Sigmoid colon (tissue), 7 donors: ENCODE data around the gene HPX. TPM values are rescaled to one million over a fixed set of nuclear protein-coding genes. Genes with fewer than 3 reads are reported as not detected.

Source experiments
- DNase-seq: peaks from one replicate; pipeline ENCODE4 v3.0.0-alpha.2; 2019
- H3K27ac ChIP-seq, 4 donors: fragments of 200-600 bp; sonication (generic); one replicate each; pipeline ENCODE4 v1.5.1; 2016 to 2019; ENCODE audit warnings: mild to moderate bottlenecking in 1 of 4
- H3K27me3 ChIP-seq, 3 donors: fragments of 200-600 bp; sonication (generic); one replicate each; pipeline ENCODE4 v1.5.1; 2019; ENCODE audit warnings: mild to moderate bottlenecking in 1 of 3
- H3K36me3 ChIP-seq, 4 donors: fragments of 200-600 bp; sonication (generic); one replicate each; pipeline ENCODE4 v1.5.1; 2016 to 2019
- H3K4me1 ChIP-seq, 4 donors: fragments of 200-600 bp; sonication (generic); one replicate each; pipeline ENCODE4 v1.5.1; 2017 to 2019
- H3K4me3 ChIP-seq, 4 donors: fragments of 200-600 bp; sonication (generic); one replicate each; pipeline ENCODE4 v1.5.1; 2017 to 2019; ENCODE audit warnings: mild to moderate bottlenecking in 2 of 4, moderate library complexity in 1 of 4
- H3K9me3 ChIP-seq, 4 donors: fragments of 200-600 bp in 3 of 4; sonication (generic) in 3 of 4; one replicate each; pipeline versions ENCODE4 v1.5.1 to v1.6.1; 2013 to 2019
- CTCF ChIP-seq, 4 experiments: fragments of 450-650 bp in 3 of 4; fragments of 200-600 bp in 1 of 4; IDR thresholded peaks; one replicate each; pipeline ENCODE4 v1.5.1; 2016 to 2019; ENCODE audit warnings: antibody characterized with exemption in 4 of 4, mild to moderate bottlenecking in 3 of 4, moderate library complexity in 2 of 4
- EP300 ChIP-seq, 4 donors: sonication (generic); formaldehyde crosslinking; IDR thresholded peaks; one replicate each; pipeline ENCODE4 v1.6.1; 2017; ENCODE audit warnings: antibody characterized with exemption in 4 of 4
- POLR2A ChIP-seq, 2 donors: fragments of 450-650 bp; IDR thresholded peaks; one replicate each; pipeline ENCODE4 v1.6.1; 2016; ENCODE audit warnings: antibody characterized with exemption in 2 of 2, mild to moderate bottlenecking in 2 of 2, moderate library complexity in 2 of 2
- POLR2AphosphoS5 ChIP-seq, 4 donors: sonication (generic); formaldehyde crosslinking; IDR thresholded peaks; one replicate each; pipeline ENCODE4 v1.6.1; 2017; ENCODE audit warnings: antibody characterized with exemption in 4 of 4
- WGBS, 2 donors: extraction: QIAGEN DNeasy Blood & Tissue Kit; methylation state at CpG; one replicate each; pipeline ENCODE4 v1.1.7; 2013; 5-methylcytosine and 5-hydroxymethylcytosine counted together
- intact Hi-C: fragments of 100-400 bp; cut with DNase I; formaldehyde crosslinking; loops from one replicate; pipeline ENCODE4 v1.15.1; 2023
- polyA plus RNA-seq, 3 donors: library from polyadenylated mRNA; stranded (reverse); fragments of 200-250 nt; gene quantifications; one replicate each; pipeline ENCODE4 v1.2.3, GENCODE V29; 2013
- total RNA-seq, 4 donors: library from RNA; depleted of rRNA; stranded (reverse); fragments of >200 nt; gene quantifications; one replicate each; pipeline ENCODE4 v1.1.0, GENCODE V29; 2016
- donor health status: healthy with polysubstance abuse.
- donor health status: Bipolar disorder and iron deficiency.
- donor health status: healthy.

The HPX gene
- total and polyA plus RNA-seq, 7 donors = 0.54 to 3.0 (median 1.3) TPM; not detected in 3

GRCh38 chr11:6457581-6458320 is 17.0 kb upstream of the HPX start:
- Histone ChIP-seq H3K27me3 (no peaks in the 10 kb centered on the region), H3K9me3 (no peaks in the 10 kb centered on the region), H3K4me3 (no peak overlapping the region), H3K4me1 (no peaks in the 10 kb centered on the region), H3K27ac (no peak overlapping the region), H3K36me3 (peaks cover 26 to 99% (median 51%) of the 10 kb centered on the region in 4 donors)
- no peak for DNase-seq
- TF ChIP-seq POLR2A (IDR thresholded peaks at IDR 0.05) = no peak
- no peak for TF ChIP-seq CTCF (IDR thresholded peaks at IDR 0.05)
- no peak for TF ChIP-seq EP300 (IDR thresholded peaks at IDR 0.05)
- TF ChIP-seq POLR2AphosphoS5 (IDR thresholded peaks at IDR 0.05) = no peak
- intact Hi-C loops = no loop called here
- WGBS, 2 donors = 94 to 96% methylated on average over 26 of the region's 26 CpGs

- peaks cover 37 to 100% (median 56%) of the 10 kb centered on the region in 4 donors for H3K36me3 ChIP-seq
- no peaks in the 10 kb centered on the region for H3K9me3 ChIP-seq
- no peaks in the 10 kb centered on the region for H3K4me1 ChIP-seq
- H3K27me3 ChIP-seq = no peaks in the 10 kb centered on the region
- H3K27ac ChIP-seq = no peak overlapping the region
- no peak overlapping the region for H3K4me3 ChIP-seq
- TF ChIP-seq POLR2A (IDR thresholded peaks at IDR 0.05) (no peak), POLR2AphosphoS5 (IDR thresholded peaks at IDR 0.05) (no peak), EP300 (IDR thresholded peaks at IDR 0.05) (no peak), CTCF (IDR thresholded peaks at IDR 0.05) (no peak)
- WGBS, 2 donors = 96 to 97% methylated on average over 56 of the region's 56 CpGs
- no peak for DNase-seq
- intact Hi-C loops = no loop called here
These were observed 15.7 kb upstream of the HPX start for GRCh38 chr11:6456361-6457073.

GRCh38 chr11:6455070-6455469 is 14.3 kb upstream of the HPX start:
- H3K27ac ChIP-seq = no peak overlapping the region
- intact Hi-C loops = no loop called here
- 49 to 87% methylated on average over 2 of the region's 2 CpGs for WGBS, 2 donors

GRCh38 chr11:6453152-6453551 is 12.4 kb upstream of the HPX start:
- Histone ChIP-seq H3K9me3 (no peaks in the 10 kb centered on the region), H3K27me3 (no peaks in the 10 kb centered on the region), H3K27ac (no peak overlapping the region), H3K4me3 (no peak overlapping the region), H3K4me1 (no peaks in the 10 kb centered on the region), H3K36me3 (peaks cover 52 to 100% (median 67%) of the 10 kb centered on the region in 4 donors)
- DNase-seq = no peak
- intact Hi-C loops = no loop called here
- no peak for TF ChIP-seq CTCF (IDR thresholded peaks at IDR 0.05)
- TF ChIP-seq EP300 (IDR thresholded peaks at IDR 0.05) = no peak
- no peak for TF ChIP-seq POLR2A (IDR thresholded peaks at IDR 0.05)
- TF ChIP-seq POLR2AphosphoS5 (IDR thresholded peaks at IDR 0.05) = no peak
- 97 to 99% methylated on average over 2 of the region's 2 CpGs for WGBS, 2 donors

More at GRCh38 chr11:6455070-6455469, 14.3 kb upstream of the HPX start:
- no peak overlapping the region for H3K4me3 ChIP-seq
- H3K27me3 ChIP-seq = no peaks in the 10 kb centered on the region
- H3K9me3 ChIP-seq = no peaks in the 10 kb centered on the region
- no peaks in the 10 kb centered on the region for H3K4me1 ChIP-seq
- DNase-seq = no peak
- TF ChIP-seq EP300 (IDR thresholded peaks at IDR 0.05) = no peak
- no peak for TF ChIP-seq POLR2AphosphoS5 (IDR thresholded peaks at IDR 0.05)
- no peak for TF ChIP-seq POLR2A (IDR thresholded peaks at IDR 0.05)
- TF ChIP-seq CTCF (IDR thresholded peaks at IDR 0.05) = no peak
- peaks cover 52 to 100% (median 69%) of the 10 kb centered on the region in 4 donors for H3K36me3 ChIP-seq
